C4-2B (cell line): ENCODE data around the gene HELZ.

ENCODE experiments used
- H3K27ac ChIP-seq: fragments of 450-650 bp; 2 replicates; pipeline ENCODE4 v1.5.1; 2017
- ZFX ChIP-seq: fragments of 450-650 bp; IDR thresholded peaks from 2 replicates; pipeline ENCODE4 v1.6.1; 2017
- TF ChIP-seq, protein P1 (sequence below): fragments of 450-650 bp; conservative IDR thresholded peaks from 2 replicates; pipeline ENCODE4 v1.5.1; 2017; ENCODE audit warnings: mild to moderate bottlenecking

The HELZ gene

DNA sequence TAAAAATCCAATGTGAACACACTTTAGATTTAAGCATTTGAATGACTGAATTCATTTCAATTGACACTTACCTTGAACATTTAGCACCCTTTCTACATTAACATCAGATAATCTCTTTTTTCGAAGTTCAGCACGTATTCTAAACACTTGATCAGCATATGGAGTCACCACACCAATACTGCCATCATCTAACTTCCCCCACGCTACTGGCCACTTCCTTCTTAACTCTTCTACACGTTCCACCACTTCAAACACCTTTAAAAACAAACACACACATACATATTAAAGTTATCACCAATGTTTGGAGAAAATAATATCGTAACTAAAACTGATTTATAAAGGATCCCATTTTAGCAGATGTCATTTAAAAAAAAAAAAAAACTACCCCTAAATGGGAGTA, 107.1 kb downstream of the HELZ start:
- H3K27ac ChIP-seq: no peak overlapping the region
- TF ChIP-seq, protein P1, sequence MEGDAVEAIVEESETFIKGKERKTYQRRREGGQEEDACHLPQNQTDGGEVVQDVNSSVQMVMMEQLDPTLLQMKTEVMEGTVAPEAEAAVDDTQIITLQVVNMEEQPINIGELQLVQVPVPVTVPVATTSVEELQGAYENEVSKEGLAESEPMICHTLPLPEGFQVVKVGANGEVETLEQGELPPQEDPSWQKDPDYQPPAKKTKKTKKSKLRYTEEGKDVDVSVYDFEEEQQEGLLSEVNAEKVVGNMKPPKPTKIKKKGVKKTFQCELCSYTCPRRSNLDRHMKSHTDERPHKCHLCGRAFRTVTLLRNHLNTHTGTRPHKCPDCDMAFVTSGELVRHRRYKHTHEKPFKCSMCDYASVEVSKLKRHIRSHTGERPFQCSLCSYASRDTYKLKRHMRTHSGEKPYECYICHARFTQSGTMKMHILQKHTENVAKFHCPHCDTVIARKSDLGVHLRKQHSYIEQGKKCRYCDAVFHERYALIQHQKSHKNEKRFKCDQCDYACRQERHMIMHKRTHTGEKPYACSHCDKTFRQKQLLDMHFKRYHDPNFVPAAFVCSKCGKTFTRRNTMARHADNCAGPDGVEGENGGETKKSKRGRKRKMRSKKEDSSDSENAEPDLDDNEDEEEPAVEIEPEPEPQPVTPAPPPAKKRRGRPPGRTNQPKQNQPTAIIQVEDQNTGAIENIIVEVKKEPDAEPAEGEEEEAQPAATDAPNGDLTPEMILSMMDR: no peak
- TF ChIP-seq ZFX: no peak

DNA sequence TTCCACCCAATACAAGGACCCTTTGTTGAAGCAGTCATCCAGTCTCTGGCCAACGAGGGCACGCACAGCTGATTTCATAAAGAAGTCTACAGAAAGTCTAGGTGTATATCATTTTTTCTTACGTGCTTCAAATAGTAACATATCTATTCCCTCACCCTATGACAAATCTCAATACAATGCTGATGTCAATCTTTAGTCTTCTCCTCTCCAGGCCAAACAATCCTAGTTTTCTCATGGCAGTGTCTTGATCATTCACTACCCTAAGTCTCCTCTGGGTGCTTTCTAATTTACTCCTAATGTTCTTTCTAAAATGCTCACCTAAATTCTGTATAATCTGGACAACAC, 108.0 kb downstream of the HELZ start:
- TF ChIP-seq ZFX: no peak
- TF ChIP-seq, protein P1: no peak
- no peak overlapping the region for H3K27ac ChIP-seq

DNA sequence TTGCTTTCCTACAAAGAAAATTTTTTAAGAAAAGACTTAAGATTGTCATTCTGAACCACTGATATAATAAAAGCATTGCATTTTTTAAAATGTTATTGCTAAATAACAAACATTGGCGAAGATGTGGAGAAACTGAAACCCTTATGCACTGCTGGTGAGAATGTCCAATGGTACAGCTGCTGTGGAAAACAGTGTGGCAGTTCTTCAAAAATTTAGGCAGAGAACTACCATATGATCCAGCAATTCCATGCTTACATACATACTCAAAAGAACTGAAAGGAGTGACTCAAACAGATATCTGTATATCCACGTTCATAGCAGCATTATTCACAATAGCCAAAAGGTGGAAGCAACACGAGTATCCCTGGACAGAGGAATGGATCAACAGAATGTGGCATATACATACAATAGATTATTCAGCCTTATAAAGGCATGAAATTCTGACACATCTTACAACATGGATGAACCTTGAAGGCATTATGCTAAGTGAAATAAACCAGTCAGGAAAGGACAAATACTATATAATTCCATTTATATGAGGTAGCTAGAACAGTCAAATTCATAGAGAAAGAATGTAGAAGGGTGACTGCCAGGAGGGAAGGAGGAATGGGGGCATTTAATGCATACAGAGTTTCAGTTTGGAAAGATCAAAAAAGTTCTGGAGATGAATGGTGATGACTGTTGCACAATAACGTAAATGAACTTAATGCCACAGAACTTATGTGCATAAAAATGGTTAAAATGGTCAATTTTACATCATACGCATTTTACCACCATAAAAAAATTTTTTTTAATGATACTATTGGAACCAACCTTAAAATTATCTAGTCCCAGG, 108.6 kb downstream of the HELZ start:
- H3K27ac ChIP-seq: no peak overlapping the region
- TF ChIP-seq, protein P1: no peak
- no peak for TF ChIP-seq ZFX

DNA sequence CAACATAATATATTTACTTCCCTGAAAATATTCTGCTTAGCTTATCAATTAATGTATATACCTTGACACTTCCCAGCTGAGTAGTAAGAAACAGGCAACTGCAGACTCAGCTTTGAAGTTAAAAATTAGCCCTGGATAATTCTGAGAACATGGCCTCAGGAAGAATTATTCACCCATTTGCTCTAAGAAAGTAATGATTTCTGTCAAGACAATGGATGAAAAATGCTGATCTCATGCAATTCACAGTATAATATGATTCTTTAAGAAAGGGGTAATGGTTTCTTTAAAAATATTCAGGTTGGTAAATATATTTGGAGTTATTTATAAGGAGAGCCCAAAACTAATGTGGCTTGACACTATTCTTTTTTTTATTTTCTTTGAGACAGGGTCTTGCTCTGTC, 111.8 kb downstream of the HELZ start:
- TF ChIP-seq, protein P1: no peak
- TF ChIP-seq ZFX: no peak
- H3K27ac ChIP-seq: no peak overlapping the region

DNA sequence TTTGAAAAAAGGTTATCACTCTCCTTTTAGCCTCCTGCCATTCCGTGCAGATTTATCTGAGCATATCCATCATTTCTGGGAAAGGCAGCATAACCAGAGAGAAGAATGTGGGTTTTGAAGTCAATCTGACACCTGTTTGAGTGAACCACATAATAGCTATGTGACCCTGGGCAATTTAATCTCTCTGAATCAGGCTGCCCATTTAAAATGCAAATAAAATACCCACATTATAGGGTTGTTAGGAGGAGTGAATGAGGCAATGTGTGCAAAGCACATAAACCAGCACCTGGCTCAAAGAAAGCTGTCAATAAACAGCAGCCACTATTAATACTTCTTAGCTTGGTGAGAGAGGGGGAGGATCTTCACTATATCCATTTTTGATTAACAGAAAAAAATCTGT, 112.6 kb downstream of the HELZ start:
- no peak overlapping the region for H3K27ac ChIP-seq
- TF ChIP-seq ZFX: no peak
- TF ChIP-seq, protein P1: no peak

DNA sequence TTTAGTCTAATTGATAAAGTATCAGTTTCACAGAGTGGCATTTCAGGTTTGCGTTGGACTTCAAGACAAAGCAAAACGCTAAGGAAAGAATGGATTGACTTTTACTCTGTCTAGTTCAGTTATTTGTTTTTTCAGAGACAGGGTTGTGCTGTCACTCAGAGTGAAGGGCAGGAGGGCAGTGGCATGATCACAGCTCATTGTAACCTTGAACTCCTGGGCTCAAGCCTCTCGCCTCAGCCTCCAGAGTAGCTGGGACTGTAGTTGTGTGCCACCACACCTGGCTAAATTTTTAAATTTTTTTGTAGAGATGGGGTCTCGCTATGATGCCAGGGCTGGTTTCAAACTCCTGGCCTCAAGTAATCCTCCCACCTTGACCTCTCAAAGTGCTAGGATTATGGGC, 114.2 kb downstream of the HELZ start:
- no peak overlapping the region for H3K27ac ChIP-seq
- no peak for TF ChIP-seq ZFX
- TF ChIP-seq, protein P1: no peak

DNA sequence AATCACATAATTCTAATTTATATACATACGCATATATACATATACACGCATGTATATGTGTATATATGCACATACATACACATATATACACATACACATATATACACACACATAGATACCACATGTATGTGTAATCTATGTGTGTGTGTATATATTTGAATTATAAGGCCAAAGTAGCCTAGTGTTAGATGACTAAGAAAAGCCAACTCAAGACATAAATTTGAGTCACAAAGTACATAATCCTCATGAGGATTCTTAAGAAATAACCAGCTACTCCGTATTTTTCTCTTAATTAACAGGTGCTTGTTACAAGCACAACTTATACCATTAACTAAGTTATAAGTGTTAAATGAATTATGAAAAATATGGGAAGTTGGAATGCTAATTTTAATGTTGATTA, 115.7 kb downstream of the HELZ start:
- TF ChIP-seq ZFX: no peak
- TF ChIP-seq, protein P1: no peak
- no peak overlapping the region for H3K27ac ChIP-seq
